Endothelial cell of umbilical vein (primary cell): ENCODE results near the gene INMT. TPM values are rescaled to one million over a fixed set of nuclear protein-coding genes. Genes with fewer than 3 reads are reported as not detected.

Experiments
- BruUV-seq: library from RNA; stranded (reverse); fragments of 400-500 nt; replicated peaks from 2 replicates; lab custom pipeline; 2021; lab: Mats Ljungman, UMichigan
- CTCF ChIA-PET: fragments of 300-600, 350-600 bp; sonication (Branson Sonifier 250); formaldehyde crosslinking; loops from one replicate; lab custom pipeline; 2021; ENCODE audit warnings: antibody characterized with exemption, inconsistent platforms; lab: Charles Lee
- POLR2A ChIA-PET: fragments of 300-600, 350-600 bp; sonication (Branson Sonifier 250); formaldehyde crosslinking; loops from one replicate; lab custom pipeline; 2021; ENCODE audit warnings: antibody characterized with exemption, inconsistent platforms; lab: Charles Lee
- DNase-seq: peaks from one replicate; pipeline ENCODE4 v3.0.0-alpha.2; 2011; ENCODE audit warnings: low read depth, low spot score
- FAIRE-seq: peaks from 2 replicates; lab custom pipeline; 2011; peaks lifted over from hg19 to GRCh38; lab: Jason Lieb, UNC
- H2AFZ ChIP-seq: 2 replicates; pipeline ENCODE4 v1.6.0; 2012; ENCODE audit warnings: low read depth, low read length, control low read depth, inconsistent platforms
- H3K27ac ChIP-seq: 2 replicates; pipeline ENCODE4 v1.5.1; 2011; ENCODE audit warnings: low read depth, mild to moderate bottlenecking, control low read depth, low read length, moderate library complexity; ENCODE audit not compliant: insufficient read depth
- H3K27me3 ChIP-seq, 2 experiments: 2 replicates each; pipeline versions ENCODE4 v1.6.0 to v1.6.1; 2011; ENCODE audit warnings: low read length in 2 of 2, mixed read lengths in 1 of 2; ENCODE audit not compliant: control insufficient read depth in 2 of 2, insufficient read depth in 2 of 2
- H3K36me3 ChIP-seq, 2 experiments: 2 replicates in 1 of 2; 3 replicates in 1 of 2; pipeline ENCODE4 v1.5.1; 2011; ENCODE audit warnings: low read length in 2 of 2, mild to moderate bottlenecking in 1 of 2, moderate library complexity in 1 of 2; ENCODE audit not compliant: control insufficient read depth in 2 of 2, insufficient read depth in 2 of 2; ENCODE audit errors: extremely low read depth in 1 of 2
- H3K4me1 ChIP-seq: 3 replicates; pipeline ENCODE4 v1.5.1; 2011; ENCODE audit warnings: mild to moderate bottlenecking, low read length; ENCODE audit not compliant: control insufficient read depth, insufficient read depth; ENCODE audit errors: extremely low read depth
- H3K4me2 ChIP-seq: 2 replicates; pipeline ENCODE4 v1.6.1; 2011; ENCODE audit warnings: low read length, control low read depth, mixed read lengths; ENCODE audit not compliant: insufficient read depth
- H3K4me3 ChIP-seq, 3 experiments: fragments of 200-600 bp in 1 of 3; sonication (generic), shearing (Covaris generic) in 1 of 3; replicated peaks in 1 of 3; 2 replicates each; pipeline ENCODE4 v1.5.1; 2011 to 2016; ENCODE audit warnings: control low read depth in 3 of 3, low read length in 3 of 3, mild to moderate bottlenecking in 2 of 3, inconsistent platforms in 1 of 3, low read depth in 1 of 3, moderate library complexity in 1 of 3; ENCODE audit not compliant: insufficient read depth in 1 of 3
- H3K79me2 ChIP-seq: 2 replicates; pipeline ENCODE4 v1.6.0; 2012; ENCODE audit warnings: low read length, inconsistent platforms; ENCODE audit not compliant: control insufficient read depth, insufficient read depth
- H3K9ac ChIP-seq: replicated peaks from 2 replicates; pipeline ENCODE3; 2011; ENCODE audit warnings: low read length, control low read depth; ENCODE audit not compliant: insufficient read depth; ENCODE audit errors: extremely low read depth
- H3K9me1 ChIP-seq: replicated peaks from 3 replicates; pipeline ENCODE4 v1.6.0; 2011; ENCODE audit warnings: mild to moderate bottlenecking, low read length; ENCODE audit not compliant: control insufficient read depth, insufficient read depth; ENCODE audit errors: extremely low read depth
- H3K9me3 ChIP-seq: replicated peaks from 2 replicates; pipeline ENCODE4 v1.5.1; 2012; ENCODE audit warnings: low read length, inconsistent platforms; ENCODE audit not compliant: control insufficient read depth, insufficient read depth
- H4K20me1 ChIP-seq: replicated peaks from 2 replicates; pipeline ENCODE3; 2011; ENCODE audit warnings: mild to moderate bottlenecking, low read length; ENCODE audit not compliant: control insufficient read depth, insufficient read depth; ENCODE audit errors: extremely low read depth
- CTCF ChIP-seq, 2 donors: IDR thresholded peaks; 1 replicate in 1 of 2; 2 replicates in 1 of 2; pipeline ENCODE4 v1.5.1; 2011; ENCODE audit warnings: low read length in 2 of 2, mild to moderate bottlenecking in 2 of 2, moderate library complexity in 2 of 2, control low read depth in 1 of 2, inconsistent platforms in 1 of 2, low read depth in 1 of 2; ENCODE audit not compliant: insufficient read depth in 1 of 2; ENCODE audit errors: extremely low read depth in 1 of 2
- EZH2 ChIP-seq: IDR thresholded peaks from 2 replicates; pipeline ENCODE4 v1.6.1; 2012; ENCODE audit warnings: borderline replicate concordance, low read depth, mild to moderate bottlenecking, moderate library complexity, low read length, inconsistent platforms; ENCODE audit not compliant: severe bottlenecking
- FOS ChIP-seq: IDR thresholded peaks from 2 replicates; pipeline ENCODE4 v1.6.1; 2011; ENCODE audit warnings: mild to moderate bottlenecking, low read length, moderate library complexity, borderline replicate concordance; ENCODE audit not compliant: insufficient read depth
- GATA2 ChIP-seq: IDR thresholded peaks from 2 replicates; pipeline ENCODE4 v1.7.0; 2011; ENCODE audit warnings: low read depth, mild to moderate bottlenecking, moderate library complexity, mixed read lengths, low read length; ENCODE audit not compliant: insufficient read length, insufficient read depth
- JUN ChIP-seq: IDR thresholded peaks from 2 replicates; pipeline ENCODE4 v1.6.1; 2011; ENCODE audit warnings: borderline replicate concordance, low read depth; ENCODE audit not compliant: insufficient read length, insufficient read depth
- MYC ChIP-seq: IDR thresholded peaks from one replicate; pipeline ENCODE4 v1.6.1; 2011; ENCODE audit warnings: mild to moderate bottlenecking, low read depth, low read length
- POLR2A ChIP-seq: IDR thresholded peaks from 2 replicates; pipeline ENCODE4 v1.6.1; 2012; ENCODE audit warnings: low read depth, mild to moderate bottlenecking, control low read depth, low read length
- POLR2AphosphoS5 ChIP-seq: IDR thresholded peaks from 2 replicates; pipeline ENCODE4 v1.6.1; 2012; ENCODE audit warnings: low read depth, mild to moderate bottlenecking, control low read depth, low read length, moderate library complexity; ENCODE audit not compliant: insufficient read depth
- dilution Hi-C: fragments of 300-500 bp; cut with MboI; formaldehyde crosslinking; loops from one replicate; pipeline ENCODE4 v1.15.0; 2019; ENCODE audit warnings: low sequenced_read_pairs; ENCODE audit not compliant: extremely low pct_ligation_motif_present
- intact Hi-C: fragments of 100-400 bp; cut with micrococcal nuclease; formaldehyde crosslinking; loops from one replicate; pipeline ENCODE4 v1.10.0; 2022
- polyA plus RNA-seq, 4 experiments: library from polyadenylated mRNA; depleted of rRNA in 3 of 4; stranded (reverse) in 3 of 4; unstranded in 1 of 4; fragments of >200 nt; gene quantifications; 2 replicates each; pipeline versions ENCODE4 v1.2.1 to v1.2.3, GENCODE V29; 2011 to 2012; ENCODE audit warnings: missing spikeins in 1 of 4
- total RNA-seq: library from RNA; stranded (reverse); gene quantifications from 2 replicates; pipeline ENCODE4 v1.2.3, GENCODE V29; 2021
- TF ChIP-seq, protein P1 (sequence below): IDR thresholded peaks from 2 replicates; pipeline ENCODE4 v1.6.1; 2011; ENCODE audit not compliant: insufficient read depth, insufficient read length

Gene INMT
- total and polyA plus RNA-seq, 2 donors (not counting 3 experiments of a cell fraction or from before 2014, with no cell fraction given), result not detected

- H3K27ac ChIP-seq, result no peak overlapping the region
- POLR2A ChIA-PET, result no interaction called here
- no peak for FAIRE-seq
- H4K20me1 ChIP-seq, result no peaks in the 10 kb centered on the region
- H3K9me1 ChIP-seq, result no peaks in the 10 kb centered on the region
- no peaks in the 10 kb centered on the region for H3K36me3 ChIP-seq
- TF ChIP-seq JUN (no peak), FOS (no peak), GATA2 (no peak), CTCF (IDR thresholded peaks at IDR 0.05; ENCODE audit: extremely low read depth in 1 of 2, insufficient read depth in 1 of 2, low read depth in 1 of 2, low read length in 2 of 2) (no peak), EZH2 (no peak), POLR2AphosphoS5 (no peak), POLR2A (no peak), MYC (no peak)
- TF ChIP-seq, protein P1, sequence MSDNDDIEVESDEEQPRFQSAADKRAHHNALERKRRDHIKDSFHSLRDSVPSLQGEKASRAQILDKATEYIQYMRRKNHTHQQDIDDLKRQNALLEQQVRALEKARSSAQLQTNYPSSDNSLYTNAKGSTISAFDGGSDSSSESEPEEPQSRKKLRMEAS, result no peak
- no TSS peak for BruUV-seq
- H3K9me3 ChIP-seq, result no peaks in the 10 kb centered on the region
- H3K27me3 ChIP-seq, result peaks cover 0 to 3% of the 10 kb centered on the region in 2 experiments
- no peak for DNase-seq
- CTCF ChIA-PET, result no interaction called here
- H3K4me3 ChIP-seq, result no peak overlapping the region
- H3K4me1 ChIP-seq, result no peaks in the 10 kb centered on the region
- H3K9ac ChIP-seq, result no peak overlapping the region
- no peak overlapping the region for H3K4me2 ChIP-seq
- dilution Hi-C loops (no loop called here), intact Hi-C loops (no loop called here)
- H2AFZ ChIP-seq, result no peak overlapping the region
- no peaks in the 10 kb centered on the region for H3K79me2 ChIP-seq
Observed at GRCh38 chr7:30708983-30709382, 43.0 kb upstream of the INMT start.
